Esophagus muscularis mucosa (tissue), 4 donors: ENCODE measurements around the gene SERPINA10. TPM values are rescaled to one million over a fixed set of nuclear protein-coding genes. Genes with fewer than 3 reads are reported as not detected.
"Not testable (repeated sequence)": the region's sequence is repeated elsewhere in the genome, so short reads cannot be mapped to it uniquely, and the experiment has no call there.

ENCODE experiments used
- DNase-seq: peaks from one replicate; pipeline ENCODE4 v3.0.0-alpha.2; 2017; ENCODE audit errors: extremely low spot score
- H3K27ac ChIP-seq, 4 donors: fragments of 200-600 bp; sonication (generic); replicated peaks in 1 of 4; 1 replicate in 3 of 4; 2 replicates in 1 of 4; pipeline ENCODE4 v1.5.1; 2016 to 2019; ENCODE audit warnings: mild to moderate bottlenecking in 1 of 4
- H3K27me3 ChIP-seq, 4 donors: fragments of 200-600 bp; sonication (generic); one replicate each; pipeline versions ENCODE4 v1.5.1 to v1.6.0; 2016 to 2019
- H3K36me3 ChIP-seq, 4 donors: fragments of 200-600 bp; sonication (generic); one replicate each; pipeline ENCODE4 v1.5.1; 2016 to 2019
- H3K4me1 ChIP-seq, 4 donors: fragments of 200-600 bp; sonication (generic); one replicate each; pipeline ENCODE4 v1.5.1; 2016 to 2019
- H3K4me3 ChIP-seq, 4 donors: fragments of 200-600 bp; sonication (generic); 1 replicate in 2 of 4; 2 replicates in 2 of 4; pipeline ENCODE4 v1.5.1; 2016 to 2019; ENCODE audit warnings: mild to moderate bottlenecking in 4 of 4, moderate library complexity in 1 of 4
- H3K9me3 ChIP-seq, 4 donors: fragments of 200-600 bp; sonication (generic); 1 replicate in 3 of 4; 2 replicates in 1 of 4; pipeline ENCODE4 v1.5.1; 2016 to 2019
- EP300 ChIP-seq: sonication (generic); formaldehyde crosslinking; IDR thresholded peaks from one replicate; pipeline ENCODE4 v1.6.1; 2017; ENCODE audit warnings: antibody characterized with exemption
- POLR2A ChIP-seq: fragments of 450-650 bp; IDR thresholded peaks from one replicate; pipeline ENCODE4 v1.6.1; 2017; ENCODE audit warnings: antibody characterized with exemption, moderate library complexity, mild to moderate bottlenecking, low read depth
- POLR2AphosphoS5 ChIP-seq, 2 donors: sonication (generic); formaldehyde crosslinking; IDR thresholded peaks; one replicate each; pipeline ENCODE4 v1.6.1; 2017; ENCODE audit warnings: antibody characterized with exemption in 2 of 2
- WGBS: methylation state at CpG from one replicate; pipeline ENCODE4 v1.1.5; 2018; 5-methylcytosine and 5-hydroxymethylcytosine counted together
- intact Hi-C: fragments of 100-400 bp; cut with DNase I; formaldehyde crosslinking; loops from one replicate; pipeline ENCODE4 v1.15.1; 2023
- total RNA-seq, 4 donors: library from RNA; depleted of rRNA; stranded (reverse); fragments of >200 nt; gene quantifications; one replicate each; pipeline versions ENCODE4 v1.1.0 to v1.2.1, GENCODE V29; 2016
- TF ChIP-seq, protein P1 (sequence below), 3 experiments: fragments of 200-600 bp in 2 of 3; fragments of 450-650 bp in 1 of 3; sonication (generic) in 2 of 3; IDR thresholded peaks; one replicate each; pipeline ENCODE4 v1.5.1; 2017 to 2019; ENCODE audit warnings: antibody characterized with exemption in 3 of 3, mild to moderate bottlenecking in 2 of 3, moderate library complexity in 1 of 3

SERPINA10 gene
- total RNA-seq, 4 donors from 2014 or later, result not detected

DNA sequence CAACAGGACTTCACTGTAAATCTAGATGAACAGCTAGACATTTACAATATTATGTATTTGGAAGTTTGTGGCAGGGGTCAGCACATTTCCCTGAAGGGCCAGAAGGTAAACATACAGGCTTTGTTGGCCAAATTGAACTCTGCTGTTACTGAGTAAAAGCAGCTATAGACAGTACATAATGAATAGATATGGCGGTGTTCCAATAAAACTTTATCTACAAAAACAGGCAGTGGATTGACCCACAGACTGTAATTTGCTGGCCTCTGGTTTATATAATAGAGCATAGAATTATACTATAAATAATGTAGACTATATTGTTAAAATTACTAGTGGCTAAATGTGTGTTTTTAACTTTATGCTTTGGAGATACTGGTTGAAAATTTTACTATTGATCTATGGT, 25.7 kb downstream of the SERPINA10 start:
- H3K27me3 ChIP-seq, result no peaks in the 10 kb centered on the region
- H3K9me3 ChIP-seq, result peaks cover 0 to 11% (median 6%) of the 10 kb centered on the region in 4 donors
- intact Hi-C loops, result no loop called here
- 97% methylated on average over 1 of the region's 1 CpG for WGBS
- H3K36me3 ChIP-seq, result no peaks in the 10 kb centered on the region
- no peak for TF ChIP-seq EP300
- no peak for TF ChIP-seq POLR2AphosphoS5 (IDR thresholded peaks at IDR 0.05)
- TF ChIP-seq, protein P1, sequence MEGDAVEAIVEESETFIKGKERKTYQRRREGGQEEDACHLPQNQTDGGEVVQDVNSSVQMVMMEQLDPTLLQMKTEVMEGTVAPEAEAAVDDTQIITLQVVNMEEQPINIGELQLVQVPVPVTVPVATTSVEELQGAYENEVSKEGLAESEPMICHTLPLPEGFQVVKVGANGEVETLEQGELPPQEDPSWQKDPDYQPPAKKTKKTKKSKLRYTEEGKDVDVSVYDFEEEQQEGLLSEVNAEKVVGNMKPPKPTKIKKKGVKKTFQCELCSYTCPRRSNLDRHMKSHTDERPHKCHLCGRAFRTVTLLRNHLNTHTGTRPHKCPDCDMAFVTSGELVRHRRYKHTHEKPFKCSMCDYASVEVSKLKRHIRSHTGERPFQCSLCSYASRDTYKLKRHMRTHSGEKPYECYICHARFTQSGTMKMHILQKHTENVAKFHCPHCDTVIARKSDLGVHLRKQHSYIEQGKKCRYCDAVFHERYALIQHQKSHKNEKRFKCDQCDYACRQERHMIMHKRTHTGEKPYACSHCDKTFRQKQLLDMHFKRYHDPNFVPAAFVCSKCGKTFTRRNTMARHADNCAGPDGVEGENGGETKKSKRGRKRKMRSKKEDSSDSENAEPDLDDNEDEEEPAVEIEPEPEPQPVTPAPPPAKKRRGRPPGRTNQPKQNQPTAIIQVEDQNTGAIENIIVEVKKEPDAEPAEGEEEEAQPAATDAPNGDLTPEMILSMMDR (IDR thresholded peaks at IDR 0.05), result no peak
- TF ChIP-seq POLR2A, result no peak
- H3K4me3 ChIP-seq, result no peak overlapping the region
- no peak overlapping the region for H3K27ac ChIP-seq
- no peak for DNase-seq
- no peaks in the 10 kb centered on the region for H3K4me1 ChIP-seq

- H3K27me3 ChIP-seq, H3K27ac ChIP-seq, H3K4me1 ChIP-seq, H3K4me3 ChIP-seq, intact Hi-C loops, H3K36me3 ChIP-seq, DNase-seq: not testable (repeated sequence)
- H3K9me3 ChIP-seq, result peaks cover 0 to 15% (median 7%) of the 10 kb centered on the region in 4 donors
- WGBS, result 86% methylated on average over 3 of the region's 3 CpGs
Observed at GRCh38 chr14:94264195-94264594, 28.9 kb downstream of the SERPINA10 start.

DNA sequence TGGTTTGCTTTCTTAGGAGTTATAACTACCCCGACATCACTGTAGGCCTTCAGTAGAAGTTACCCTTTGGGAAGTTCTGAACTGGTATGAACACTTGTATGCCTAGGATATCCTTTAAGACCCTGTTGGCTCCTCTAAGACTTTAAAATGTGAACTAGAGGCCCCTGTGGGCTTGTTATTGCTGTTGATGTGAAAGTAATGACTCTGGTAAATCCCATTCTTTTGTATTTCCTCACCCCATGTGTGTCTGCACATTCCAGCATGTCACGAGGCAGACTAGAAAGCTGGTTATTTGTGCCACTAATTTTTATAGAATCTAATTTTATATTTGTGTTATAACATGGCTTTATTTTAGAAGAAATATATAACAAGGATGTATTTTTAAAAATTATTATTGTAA, 48.9 kb downstream of the SERPINA10 start:
- DNase-seq, result no peak
- no peaks in the 10 kb centered on the region for H3K36me3 ChIP-seq
- TF ChIP-seq POLR2A (no peak), POLR2AphosphoS5 (IDR thresholded peaks at IDR 0.05) (no peak), EP300 (no peak)
- TF ChIP-seq, protein P1 (IDR thresholded peaks at IDR 0.05), result no peak
- no peaks in the 10 kb centered on the region for H3K9me3 ChIP-seq
- no peak overlapping the region for H3K4me3 ChIP-seq
- H3K27ac ChIP-seq, result no peak overlapping the region
- intact Hi-C loops, result no loop called here
- no peaks in the 10 kb centered on the region for H3K4me1 ChIP-seq
- H3K27me3 ChIP-seq, result no peaks in the 10 kb centered on the region
- 86% methylated on average over 2 of the region's 2 CpGs for WGBS

DNA sequence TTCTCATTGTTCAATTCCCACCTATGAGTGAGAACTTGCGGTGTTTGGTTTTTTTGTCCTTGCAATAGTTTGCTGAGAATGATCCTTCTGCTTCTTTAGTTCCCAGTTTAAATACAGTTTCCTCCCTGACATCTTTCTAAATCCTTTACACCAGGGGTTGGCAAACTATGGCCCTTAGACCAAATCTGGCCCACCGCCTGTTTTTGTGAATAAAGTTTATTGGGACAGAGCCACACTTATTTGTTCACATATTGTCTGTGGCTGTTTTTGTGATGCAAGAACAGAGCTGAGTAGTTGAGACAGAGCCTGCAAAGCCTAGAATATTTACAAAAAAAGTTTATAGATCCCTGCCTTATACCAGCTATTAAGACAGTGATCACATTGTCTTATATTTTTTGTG, 53.7 kb downstream of the SERPINA10 start:
- no peak for DNase-seq
- no peaks in the 10 kb centered on the region for H3K27me3 ChIP-seq
- TF ChIP-seq POLR2A (no peak), EP300 (no peak), POLR2AphosphoS5 (IDR thresholded peaks at IDR 0.05) (no peak)
- TF ChIP-seq, protein P1 (IDR thresholded peaks at IDR 0.05), result no peak
- no peaks in the 10 kb centered on the region for H3K36me3 ChIP-seq
- H3K4me3 ChIP-seq, result no peak overlapping the region
- WGBS, result 96% methylated on average over 2 of the region's 2 CpGs
- intact Hi-C loops, result no loop called here
- H3K4me1 ChIP-seq, result no peaks in the 10 kb centered on the region
- no peaks in the 10 kb centered on the region for H3K9me3 ChIP-seq
- no peak overlapping the region for H3K27ac ChIP-seq

DNA sequence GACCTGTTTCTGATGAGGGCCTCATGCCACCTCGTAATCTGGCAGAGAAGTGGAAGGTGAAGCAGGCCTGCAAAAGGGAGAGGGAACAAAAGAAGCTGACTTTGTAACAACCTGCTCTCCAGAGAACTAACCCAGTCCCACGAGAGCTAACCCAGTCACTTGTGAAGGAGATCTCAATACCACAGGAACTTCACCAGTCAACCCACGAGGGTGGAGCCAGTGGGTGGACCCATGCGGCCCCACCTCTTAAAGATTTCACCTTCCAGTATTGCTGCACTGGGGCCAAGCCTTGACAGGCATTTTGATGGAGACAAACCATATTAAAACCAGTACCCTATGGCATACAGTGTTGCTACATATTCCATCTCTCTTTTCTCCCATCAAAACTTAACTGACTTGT, 55.1 kb downstream of the SERPINA10 start:
- no peak overlapping the region for H3K27ac ChIP-seq
- no peaks in the 10 kb centered on the region for H3K36me3 ChIP-seq
- WGBS, result 90% methylated on average over 4 of the region's 4 CpGs
- DNase-seq, result no peak
- no peaks in the 10 kb centered on the region for H3K4me1 ChIP-seq
- H3K9me3 ChIP-seq, result no peaks in the 10 kb centered on the region
- no peak overlapping the region for H3K4me3 ChIP-seq
- H3K27me3 ChIP-seq, result no peaks in the 10 kb centered on the region
- TF ChIP-seq, protein P1 (IDR thresholded peaks at IDR 0.05), result no peak
- no peak for TF ChIP-seq EP300
- TF ChIP-seq POLR2AphosphoS5 (IDR thresholded peaks at IDR 0.05), result no peak
- no peak for TF ChIP-seq POLR2A
- intact Hi-C loops, result no loop called here
